GM12878 (cell line): Measurements from ENCODE around the gene CDH4. TPM values are rescaled to one million over a fixed set of nuclear protein-coding genes. Genes with fewer than 3 reads are reported as not detected.

Source experiments
- ASH2L ChIP-seq: fragments of 300-600, 200-600 bp; sonication (generic); IDR thresholded peaks from 2 replicates; pipeline ENCODE4 v1.6.1; 2017; ENCODE audit warnings: low read depth, mild to moderate bottlenecking, borderline replicate concordance
- BCLAF1 ChIP-seq: fragments of 450-650 bp; IDR thresholded peaks from 2 replicates; pipeline ENCODE4 v1.6.1; 2017; ENCODE audit warnings: antibody characterized with exemption, mild to moderate bottlenecking, moderate library complexity
- CBFB ChIP-seq: IDR thresholded peaks from 2 replicates; pipeline ENCODE4 v1.6.1; 2016; ENCODE audit warnings: antibody characterized with exemption, low read depth
- CHD1 ChIP-seq: IDR thresholded peaks from 2 replicates; pipeline ENCODE4 v1.6.1; 2012; ENCODE audit warnings: low read depth, low read length, improper control_type of control experiment
- E2F8 ChIP-seq: fragments of 450-650 bp; IDR thresholded peaks from 2 replicates; pipeline ENCODE4 v1.6.1; 2018; ENCODE audit warnings: mild to moderate bottlenecking, low read depth, moderate library complexity; ENCODE audit not compliant: partially characterized antibody
- ELK1 ChIP-seq: IDR thresholded peaks from 2 replicates; pipeline ENCODE4 v1.6.1; 2012; ENCODE audit warnings: low read depth, low read length, improper control_type of control experiment
- EP300 ChIP-seq, 2 experiments: fragments of 150-350 bp in 1 of 2; IDR thresholded peaks; 2 replicates each; pipeline ENCODE4 v1.6.1; 2011 to 2012; ENCODE audit warnings: low read depth in 2 of 2, low read length in 2 of 2, borderline replicate concordance in 1 of 2, improper control_type of control experiment in 1 of 2, inconsistent platforms in 1 of 2; ENCODE audit not compliant: control insufficient read depth in 1 of 2
- FOS ChIP-seq: IDR thresholded peaks from 3 replicates; pipeline ENCODE4 v1.6.1; 2011; ENCODE audit warnings: borderline replicate concordance; ENCODE audit not compliant: insufficient read length; ENCODE audit errors: extremely low read depth
- GABPA ChIP-seq: IDR thresholded peaks from 2 replicates; pipeline ENCODE4 v1.6.1; 2014; ENCODE audit warnings: antibody characterized with exemption, low read depth, mild to moderate bottlenecking, inconsistent platforms
- IKZF2 ChIP-seq, 2 experiments: fragments of 450-650 bp; IDR thresholded peaks; 2 replicates each; pipeline ENCODE4 v1.6.1; 2017; ENCODE audit warnings: mild to moderate bottlenecking in 2 of 2, moderate library complexity in 2 of 2
- KDM1A ChIP-seq: fragments of 200-600 bp; sonication (generic); IDR thresholded peaks from 2 replicates; pipeline ENCODE4 v1.6.1; 2016; ENCODE audit warnings: borderline replicate concordance
- NBN ChIP-seq: fragments of 450-650 bp; IDR thresholded peaks from 2 replicates; pipeline ENCODE4 v1.6.1; 2016
- PAX5 ChIP-seq: IDR thresholded peaks from 2 replicates; pipeline ENCODE4 v1.6.1; 2011; ENCODE audit warnings: low read depth, low read length, borderline replicate concordance
- POU2F2 ChIP-seq: IDR thresholded peaks from 3 replicates; pipeline ENCODE4 v1.6.1; 2011; ENCODE audit warnings: low read depth, mild to moderate bottlenecking, low read length, borderline replicate concordance
- SMAD5 ChIP-seq: IDR thresholded peaks from 2 replicates; pipeline ENCODE4 v1.6.1; 2016; ENCODE audit warnings: antibody characterized with exemption, low read depth
- STAT3 ChIP-seq: IDR thresholded peaks from 2 replicates; pipeline ENCODE4 v1.6.1; 2011; ENCODE audit warnings: low read depth, low read length, improper control_type of control experiment
- SUPT20H ChIP-seq: IDR thresholded peaks from 2 replicates; pipeline ENCODE4 v1.6.1; 2011; ENCODE audit warnings: low read depth, mild to moderate bottlenecking, low read length, moderate library complexity, borderline replicate concordance; ENCODE audit not compliant: control insufficient read depth
- ZNF592 ChIP-seq: fragments of 450-650 bp; IDR thresholded peaks from 2 replicates; pipeline ENCODE4 v1.6.1; 2017; ENCODE audit warnings: mild to moderate bottlenecking, moderate library complexity
- polyA plus RNA-seq, 11 experiments: library from polyadenylated mRNA; depleted of rRNA in 4 of 11; unstranded in 6 of 11; stranded (reverse) in 5 of 11; fragments of >200 nt; fragmentation: Nextera tagmentation in 4 of 11; fragmentation: Illumina TruSeq in 1 of 11; extraction: Ambion mirVana in 4 of 11; extraction: Trizol in 1 of 11; gene quantifications; 1 replicate in 1 of 11; 2 replicates in 10 of 11; pipeline versions ENCODE4 v1.2.1 to v1.2.3, GENCODE V29; 2011 to 2016; ENCODE audit warnings: inconsistent platforms in 2 of 11, missing spikeins in 2 of 11, low read depth in 1 of 11
- total RNA-seq, 4 experiments: library from RNA; depleted of rRNA in 3 of 4; stranded (reverse); fragments of >200 nt in 3 of 4; fragmentation: Illumina TruSeq in 1 of 4; extraction: Trizol in 1 of 4; gene quantifications; 2 replicates each; pipeline versions ENCODE4 v1.2.1 to v1.2.3, GENCODE V29; 2013 to 2021

CDH4 gene
- total and polyA plus RNA-seq, 10 of the 15 experiments (the other 5 are each of a cell fraction or from before 2014, with no cell fraction given) = not detected

GRCh38 chr20:61912665-61913422 is 660.8 kb downstream of the CDH4 start (continued):
- no peak for TF ChIP-seq CHD1
- TF ChIP-seq POU2F2 = peak; percentile 76; the same call in 2 of the 3 replicates
- TF ChIP-seq ELK1 = no peak
- TF ChIP-seq KDM1A = no peak
- TF ChIP-seq IKZF2 (IDR thresholded peaks at IDR 0.05) = peak; percentile 75 to 86; a peak in 3 of 4 replicates
- peak in 1 of 2 experiments; percentile 60; a peak in 2 of 4 replicates for TF ChIP-seq EP300 (IDR thresholded peaks at IDR 0.05; ENCODE audit: borderline replicate concordance in 1 of 2, control insufficient read depth in 1 of 2, low read depth in 2 of 2, low read length in 2 of 2)
- no peak for TF ChIP-seq SUPT20H
- no peak for TF ChIP-seq SMAD5
- no peak for TF ChIP-seq GABPA
- no peak for TF ChIP-seq STAT3
- TF ChIP-seq CBFB = peak; percentile 30; the same call in 1 of the 2 replicates
- no peak for TF ChIP-seq FOS
- peak; percentile 73; the same call in 1 of the 2 replicates for TF ChIP-seq PAX5
- no peak for TF ChIP-seq ZNF592
- no peak for TF ChIP-seq E2F8
- TF ChIP-seq ASH2L = no peak
- TF ChIP-seq BCLAF1 = no peak
- TF ChIP-seq NBN = 0 out of 2 replicates have a peak, but pooled peaks have one; percentile 66
- TF ChIP-seq, all 136 proteins: peak for 36
